Endodermal cell (in vitro differentiated cells): ENCODE measurements around the gene GALNT4. TPM values are rescaled to one million over a fixed set of nuclear protein-coding genes. Genes with fewer than 3 reads are reported as not detected.
A peak's percentile ranks its signal among the peaks of the same experiment; 100 is the strongest.

ENCODE experiments used
- DNase-seq: peaks from one replicate; pipeline ENCODE4 v3.0.0-alpha.2; 2017
- H3K27ac ChIP-seq: 2 replicates; pipeline ENCODE4 v1.5.1; 2013; ENCODE audit warnings: mild to moderate bottlenecking, low read depth, low read length, moderate library complexity
- H3K27me3 ChIP-seq: 2 replicates; pipeline ENCODE4 v1.6.1; 2013; ENCODE audit warnings: mild to moderate bottlenecking, low read length, moderate library complexity; ENCODE audit not compliant: insufficient read depth, control insufficient read depth, poor library complexity, severe bottlenecking
- H3K36me3 ChIP-seq: 2 replicates; pipeline ENCODE4 v1.7.0; 2013; ENCODE audit warnings: mild to moderate bottlenecking, low read length, moderate library complexity; ENCODE audit not compliant: control insufficient read depth, insufficient read depth
- H3K4me1 ChIP-seq: one replicate; pipeline ENCODE4 v1.7.0; 2013; ENCODE audit warnings: low read length; ENCODE audit not compliant: control insufficient read depth, insufficient read depth
- H3K4me3 ChIP-seq: 2 replicates; pipeline ENCODE4 v1.5.1; 2013; ENCODE audit warnings: mild to moderate bottlenecking, low read length, moderate library complexity
- H3K9ac ChIP-seq: 2 replicates; pipeline ENCODE4 v1.6.1; 2013; ENCODE audit warnings: mild to moderate bottlenecking, low read length, moderate library complexity; ENCODE audit not compliant: poor library complexity, severe bottlenecking; ENCODE audit errors: extremely low read depth
- H3K9me3 ChIP-seq: 2 replicates; pipeline ENCODE4 v1.6.1; 2013; ENCODE audit warnings: mild to moderate bottlenecking, low read length, moderate library complexity; ENCODE audit not compliant: control insufficient read depth
- H3K27ac Mint-ChIP-seq: 2 replicates; pipeline ENCODE4 v1.8.0; 2020; ENCODE audit warnings: mixed read lengths
- H3K27me3 Mint-ChIP-seq: 2 replicates; pipeline ENCODE4 v1.8.0; 2021; ENCODE audit warnings: mild to moderate bottlenecking, mixed read lengths; ENCODE audit not compliant: insufficient read depth
- H3K36me3 Mint-ChIP-seq: 2 replicates; pipeline ENCODE4 v1.8.0; 2020; ENCODE audit warnings: low read depth, mixed read lengths
- H3K4me1 Mint-ChIP-seq: 2 replicates; pipeline ENCODE4 v1.8.0; 2020; ENCODE audit warnings: mixed read lengths
- H3K4me3 Mint-ChIP-seq: 2 replicates; pipeline ENCODE4 v1.8.0; 2020; ENCODE audit warnings: mild to moderate bottlenecking, moderate library complexity, mixed read lengths
- H3K9me3 Mint-ChIP-seq: 2 replicates; pipeline ENCODE4 v1.8.0; 2020; ENCODE audit warnings: mild to moderate bottlenecking, mixed read lengths
- WGBS, 2 experiments: methylation state at CpG; one replicate each; pipeline versions ENCODE4 v1.1.5 to v1.1.7; 2013; ENCODE audit warnings: missing lambda C conversion rate in 2 of 2, mixed read lengths in 1 of 2; ENCODE audit not compliant: insufficient coverage in 1 of 2, insufficient read length in 1 of 2; 5-methylcytosine and 5-hydroxymethylcytosine counted together
- total RNA-seq, 2 donors: library from RNA; stranded (reverse); fragmentation: NEBNext Ultra II Directional in 1 of 2; extraction: Animal tissue kit (Norgen Biotek cat#: 25700) in 1 of 2; gene quantifications; 2 replicates in 1 of 2; 3 replicates in 1 of 2; pipeline ENCODE4 v1.2.1, GENCODE V29; 2021
- TF ChIP-seq, protein P1 (sequence below): fragments of 200-600 bp; sonication (generic); conservative IDR thresholded peaks from 2 replicates; pipeline ENCODE4 v1.5.0; 2021; ENCODE audit warnings: antibody characterized with exemption, mild to moderate bottlenecking

Gene GALNT4
- total RNA-seq, 2 donors from 2014 or later: 7.2 to 9.0 TPM

DNA sequence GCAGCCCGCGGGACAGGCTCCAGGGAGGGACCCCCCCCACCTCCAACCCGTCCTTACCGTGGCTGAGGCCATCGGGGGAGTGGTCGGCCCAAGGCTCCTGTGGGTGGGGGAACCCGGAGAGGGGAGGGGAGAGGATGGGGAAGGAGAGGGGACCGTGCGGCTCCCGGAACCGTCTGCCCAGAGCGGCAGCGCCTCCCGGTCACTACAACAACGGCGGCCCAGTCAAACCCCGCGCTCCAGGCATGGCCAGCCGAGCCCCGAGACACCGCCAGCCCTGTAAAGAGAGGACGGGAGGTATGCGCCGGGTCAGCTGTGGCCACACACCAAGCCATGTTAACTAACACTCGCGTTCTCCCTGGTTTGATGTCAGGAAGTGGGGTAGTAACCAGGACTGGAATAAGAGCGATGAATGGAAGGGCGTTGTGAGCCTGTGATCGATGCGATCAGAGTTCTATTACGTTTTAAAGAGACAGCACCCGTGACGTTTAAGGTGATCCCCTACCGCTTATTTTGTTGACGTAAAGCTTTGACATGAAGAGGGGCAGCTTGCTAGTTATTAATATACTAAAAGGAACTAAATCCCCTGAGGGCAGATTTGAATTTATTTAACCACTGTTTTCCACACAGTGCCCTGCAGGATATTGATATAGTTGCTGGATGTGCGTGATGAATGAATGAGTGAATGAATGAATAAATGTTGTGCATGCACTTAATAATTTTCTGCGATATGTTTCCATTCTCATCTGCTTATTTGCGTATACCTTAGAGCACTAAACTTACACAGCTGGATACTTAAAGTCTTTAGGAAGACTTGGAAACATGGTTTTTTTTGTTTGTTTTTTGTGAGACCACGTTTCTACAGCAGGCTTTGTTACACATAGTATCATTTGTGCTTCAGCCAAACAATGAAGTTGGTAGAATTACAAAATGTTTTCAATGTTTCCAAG, 1.5 kb upstream of the GALNT4 start, which contains the start of gene POC1B:
TSS of gene POC1B (minus strand) at position 224 of the 947 bp plus-strand sequence. CDS start at position 72, 152 bp downstream.
- Histone ChIP-seq H3K4me1 (peaks cover 6% of the 10 kb centered on the region), H3K9ac (peak within 1 kb of the TSS; percentile 56), H3K36me3 (peaks cover 12% of the 10 kb centered on the region), H3K4me3 (peak within 1 kb of the TSS; percentile 83), H3K9me3 (no peaks in the 10 kb centered on the region), H3K27me3 (no peaks in the 10 kb centered on the region), H3K27ac (peak within 1 kb of the TSS; percentile 45)
- WGBS, 2 experiments: 3% methylated on average over 8 to 36 of the region's 39 CpGs
- H3K27me3 Mint-ChIP-seq: no peaks in the 10 kb centered on the region
- no peaks in the 10 kb centered on the region for H3K9me3 Mint-ChIP-seq
- TF ChIP-seq, protein P1, sequence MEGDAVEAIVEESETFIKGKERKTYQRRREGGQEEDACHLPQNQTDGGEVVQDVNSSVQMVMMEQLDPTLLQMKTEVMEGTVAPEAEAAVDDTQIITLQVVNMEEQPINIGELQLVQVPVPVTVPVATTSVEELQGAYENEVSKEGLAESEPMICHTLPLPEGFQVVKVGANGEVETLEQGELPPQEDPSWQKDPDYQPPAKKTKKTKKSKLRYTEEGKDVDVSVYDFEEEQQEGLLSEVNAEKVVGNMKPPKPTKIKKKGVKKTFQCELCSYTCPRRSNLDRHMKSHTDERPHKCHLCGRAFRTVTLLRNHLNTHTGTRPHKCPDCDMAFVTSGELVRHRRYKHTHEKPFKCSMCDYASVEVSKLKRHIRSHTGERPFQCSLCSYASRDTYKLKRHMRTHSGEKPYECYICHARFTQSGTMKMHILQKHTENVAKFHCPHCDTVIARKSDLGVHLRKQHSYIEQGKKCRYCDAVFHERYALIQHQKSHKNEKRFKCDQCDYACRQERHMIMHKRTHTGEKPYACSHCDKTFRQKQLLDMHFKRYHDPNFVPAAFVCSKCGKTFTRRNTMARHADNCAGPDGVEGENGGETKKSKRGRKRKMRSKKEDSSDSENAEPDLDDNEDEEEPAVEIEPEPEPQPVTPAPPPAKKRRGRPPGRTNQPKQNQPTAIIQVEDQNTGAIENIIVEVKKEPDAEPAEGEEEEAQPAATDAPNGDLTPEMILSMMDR: no peak
- peak; percentile 98 for DNase-seq
- peaks cover 27% of the 10 kb centered on the region for H3K36me3 Mint-ChIP-seq
- peak within 1 kb of the TSS; percentile 87 for H3K27ac Mint-ChIP-seq
- H3K4me1 Mint-ChIP-seq: peaks cover 21% of the 10 kb centered on the region
- H3K4me3 Mint-ChIP-seq: peak within 1 kb of the TSS; percentile 74

DNA sequence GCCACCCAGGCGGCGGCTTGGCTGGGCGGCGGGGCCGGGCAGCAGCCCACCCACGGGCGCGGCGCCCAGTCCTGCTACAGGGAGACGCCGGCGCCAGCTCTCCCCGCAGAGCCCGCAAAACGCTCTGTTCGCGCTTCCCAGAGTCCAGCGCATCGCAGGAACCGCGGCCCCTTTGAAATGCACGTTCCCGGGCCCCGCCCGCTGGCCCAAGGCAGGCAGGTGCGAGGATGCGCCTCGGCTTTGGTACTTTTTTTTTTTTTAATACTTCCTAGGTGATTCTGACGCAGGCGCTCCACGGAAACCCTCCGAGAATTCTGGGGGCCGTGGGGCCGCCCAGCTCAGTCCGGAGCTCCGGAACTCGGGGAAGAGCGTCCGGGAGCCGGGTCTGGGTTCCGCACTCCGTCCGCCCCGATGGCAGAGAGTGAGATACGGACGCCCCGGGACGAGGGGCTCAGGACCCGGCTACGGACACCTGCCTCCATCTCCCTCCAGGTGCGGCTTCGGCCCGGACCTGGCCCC, 768 bp upstream of the GALNT4 start:
- Mint-ChIP-seq H3K4me3 (peak overlapping the region; percentile 74), H3K36me3 (peaks cover 27% of the 10 kb centered on the region), H3K27me3 (no peaks in the 10 kb centered on the region), H3K27ac (peak overlapping the region; percentile 55), H3K9me3 (no peaks in the 10 kb centered on the region), H3K4me1 (peaks cover 21% of the 10 kb centered on the region)
- Histone ChIP-seq H3K4me3 (peak overlapping the region; percentile 83), H3K27me3 (no peaks in the 10 kb centered on the region), H3K9me3 (no peaks in the 10 kb centered on the region), H3K4me1 (peaks cover 6% of the 10 kb centered on the region), H3K36me3 (peaks cover 12% of the 10 kb centered on the region), H3K9ac (peak overlapping the region; percentile 56), H3K27ac (peak overlapping the region; percentile 45)
- WGBS, 2 experiments: 0% methylated on average over 26 to 53 of the region's 53 CpGs
- TF ChIP-seq, protein P1: no peak
- DNase-seq: peak; percentile 90

DNA sequence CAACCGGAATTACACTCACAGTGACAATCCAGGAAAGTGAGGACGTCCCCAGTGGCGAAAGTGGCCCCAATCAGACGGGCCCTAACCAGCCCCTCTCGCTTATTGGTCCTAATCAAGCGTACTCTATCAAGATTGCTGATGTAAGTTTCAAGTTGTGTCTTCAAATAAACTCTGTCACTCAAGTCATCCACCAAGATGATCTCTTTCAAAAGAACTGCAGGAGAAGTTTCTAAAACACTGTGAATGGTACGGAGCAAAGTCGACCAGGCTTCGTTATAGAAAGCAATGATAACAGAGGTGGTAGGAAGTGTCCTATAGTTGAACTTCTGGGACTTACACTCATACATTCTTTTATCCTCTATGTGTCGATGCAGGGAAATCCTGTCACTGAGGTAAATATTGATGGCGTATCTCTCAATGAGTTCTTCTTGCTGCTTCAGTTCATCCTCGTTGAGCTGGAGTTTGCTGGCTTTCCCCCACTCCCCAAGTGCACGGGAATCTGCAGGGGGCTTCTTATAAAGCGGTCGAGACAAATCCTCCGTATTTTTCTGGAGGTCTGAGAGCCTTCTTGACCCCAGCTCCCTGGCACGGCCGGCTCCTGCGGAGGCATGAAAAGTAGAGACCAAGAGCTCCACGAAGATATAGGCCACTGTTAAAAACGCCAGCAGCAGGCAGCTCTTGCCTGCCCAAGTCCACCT, 604 bp downstream of the GALNT4 start:
- TF ChIP-seq, protein P1: no peak
- Histone ChIP-seq H3K9ac (peak overlapping the region; percentile 56), H3K27me3 (no peaks in the 10 kb centered on the region), H3K36me3 (peaks cover 12% of the 10 kb centered on the region), H3K4me3 (peak overlapping the region; percentile 83), H3K9me3 (no peaks in the 10 kb centered on the region), H3K4me1 (peaks cover 6% of the 10 kb centered on the region), H3K27ac (no peak overlapping the region)
- WGBS, 2 experiments: 50 to 54% methylated on average over 7 to 21 of the region's 21 CpGs
- DNase-seq: no peak
- peaks cover 21% of the 10 kb centered on the region for H3K4me1 Mint-ChIP-seq
- no peaks in the 10 kb centered on the region for H3K27me3 Mint-ChIP-seq
- no peaks in the 10 kb centered on the region for H3K9me3 Mint-ChIP-seq
- peak overlapping the region; percentile 96 for H3K27ac Mint-ChIP-seq
- H3K36me3 Mint-ChIP-seq: peaks cover 27% of the 10 kb centered on the region
- H3K4me3 Mint-ChIP-seq: peak overlapping the region; percentile 74
